PC-3 (cell line): ENCODE measurements around the gene CES2. TPM values are rescaled to one million over a fixed set of nuclear protein-coding genes. Genes with fewer than 3 reads are reported as not detected.

Source experiments
- ATAC-seq: fragments of 200-7000 bp; cut with Tn5 transposase; 2 replicates; pipeline ENCODE4 v1.9.1; 2020; ENCODE audit warnings: mild to moderate bottlenecking, moderate library complexity
- BruUV-seq: library from RNA; stranded (reverse); fragments of 400-500 nt; replicated peaks from 2 replicates; lab custom pipeline; 2021; lab: Mats Ljungman, UMichigan
- CTCF ChIA-PET: fragments of 300-600 bp; sonication (Branson Sonifier 250); formaldehyde crosslinking; loops from one replicate; lab custom pipeline; 2022; ENCODE audit warnings: antibody characterized with exemption; lab: Charles Lee
- POLR2A ChIA-PET: fragments of 300-600 bp; sonication (Branson Sonifier 250); formaldehyde crosslinking; loops from one replicate; lab custom pipeline; 2022; ENCODE audit warnings: antibody characterized with exemption; ENCODE audit not compliant: unreplicated experiment; lab: Charles Lee
- DNase-seq: peaks from one replicate; pipeline ENCODE4 v3.0.0-alpha.2; 2015
- H2AFZ ChIP-seq: fragments of 300-600 bp; sonication (generic); 2 replicates; pipeline ENCODE4 v1.6.0; 2016; ENCODE audit warnings: antibody characterized with exemption, low read length
- H3F3A ChIP-seq: fragments of 300-600 bp; sonication (generic); one replicate; pipeline ENCODE4 v1.6.0; 2017; ENCODE audit warnings: antibody characterized with exemption, low read length, control low read depth, mild to moderate bottlenecking; ENCODE audit not compliant: unreplicated experiment
- H3K27ac ChIP-seq: fragments of 300-600 bp; sonication (generic); 2 replicates; pipeline ENCODE4 v1.5.1; 2016; ENCODE audit warnings: mild to moderate bottlenecking, low read length
- H3K27me3 ChIP-seq: fragments of 300-600 bp; sonication (generic); 2 replicates; pipeline ENCODE4 v1.6.1; 2016; ENCODE audit warnings: low read length, mixed read lengths
- H3K36me3 ChIP-seq: fragments of 300-600 bp; sonication (generic); 2 replicates; pipeline ENCODE4 v1.6.1; 2016; ENCODE audit warnings: low read depth, mixed run types, low read length, mixed read lengths
- H3K4me1 ChIP-seq: fragments of 300-600 bp; sonication (generic); 2 replicates; pipeline ENCODE4 v1.5.1; 2016; ENCODE audit warnings: low read length; ENCODE audit not compliant: insufficient read depth
- H3K4me2 ChIP-seq: fragments of 300-600 bp; sonication (generic); 2 replicates; pipeline ENCODE4 v1.6.0; 2016; ENCODE audit warnings: low read length
- H3K4me3 ChIP-seq: fragments of 300-600 bp; sonication (generic); 2 replicates; pipeline ENCODE4 v1.5.1; 2016; ENCODE audit warnings: mild to moderate bottlenecking, low read length, mixed read lengths
- H3K79me2 ChIP-seq: fragments of 300-600 bp; sonication (generic); 2 replicates; pipeline ENCODE4 v1.6.1; 2017; ENCODE audit warnings: low read length, mixed read lengths
- H3K9ac ChIP-seq: fragments of 300-600 bp; sonication (generic); 2 replicates; pipeline ENCODE4 v1.6.0; 2016; ENCODE audit warnings: mild to moderate bottlenecking, low read length
- H3K9me2 ChIP-seq: fragments of 300-600 bp; sonication (generic); replicated peaks from 2 replicates; pipeline ENCODE4 v1.6.1; 2016; ENCODE audit warnings: mixed run types, low read length, mixed read lengths
- H3K9me3 ChIP-seq: fragments of 300-600 bp; sonication (generic); 2 replicates; pipeline ENCODE4 v1.6.1; 2016; ENCODE audit warnings: low read length, mixed read lengths
- H4K20me1 ChIP-seq: fragments of 300-600 bp; sonication (generic); 2 replicates; pipeline ENCODE4 v1.6.1; 2016; ENCODE audit warnings: low read length, mixed read lengths
- CTCF ChIP-seq: fragments of 300-600 bp; sonication (generic); conservative IDR thresholded peaks from 2 replicates; pipeline ENCODE4 v1.5.1; 2017; ENCODE audit warnings: antibody characterized with exemption, low read depth, mild to moderate bottlenecking, low read length
- EZH2 ChIP-seq: fragments of 300-600 bp; sonication (generic); IDR thresholded peaks from one replicate; pipeline ENCODE4 v1.6.1; 2017; ENCODE audit warnings: antibody characterized with exemption, mild to moderate bottlenecking, low read length; ENCODE audit not compliant: unreplicated experiment
- EZH2phosphoT487 ChIP-seq: fragments of 300-600 bp; sonication (generic); IDR thresholded peaks from 2 replicates; pipeline ENCODE4 v1.6.1; 2018; ENCODE audit warnings: mild to moderate bottlenecking, antibody characterized with exemption, low read length, borderline replicate concordance
- intact Hi-C: fragments of 100-400 bp; cut with micrococcal nuclease; formaldehyde crosslinking; loops from 2 replicates; pipeline ENCODE4 v1.9.0; 2023
- total RNA-seq: library from RNA; depleted of rRNA; stranded (reverse); fragments of >200 nt; gene quantifications from 2 replicates; pipeline ENCODE4 v1.2.3, GENCODE V29; 2014

The CES2 gene
- total RNA-seq, 1 experiment from 2014 or later: 15.8 TPM

- no peak for ATAC-seq
- Histone ChIP-seq H2AFZ (no peak overlapping the region), H4K20me1 (no peaks in the 10 kb centered on the region), H3K36me3 (no peaks in the 10 kb centered on the region), H3K4me3 (no peak overlapping the region), H3K9me3 (no peaks in the 10 kb centered on the region), H3K79me2 (no peaks in the 10 kb centered on the region), H3K27ac (no peak overlapping the region), H3K9me2 (no peaks in the 10 kb centered on the region), H3K9ac (no peak overlapping the region), H3K4me2 (no peak overlapping the region), H3K4me1 (peaks cover 4% of the 10 kb centered on the region; the same call in 1 of the 2 replicates), H3K27me3 (no peaks in the 10 kb centered on the region), H3F3A (no peaks in the 10 kb centered on the region)
- no TSS peak for BruUV-seq
- TF ChIP-seq CTCF: no peak
- no peak for TF ChIP-seq EZH2phosphoT487
- no peak for TF ChIP-seq EZH2
- no peak for DNase-seq
- ChIA-PET CTCF (interaction anchor here (0.7 kb wide), 1 partner anchor 10 kb away, joined by 3 read pairs; the partner anchor contains the start of gene CES3), POLR2A (no interaction called here)
- intact Hi-C loops: loop anchor here (5.0 kb wide), 1 partner anchor 206 kb away; the partner anchor contains the start of genes FBXL8 and TRADD
Measured at GRCh38 chr16:66950971-66951790, 15.9 kb downstream of the CES2 start.

- Histone ChIP-seq H3K36me3 (no peaks in the 10 kb centered on the region), H3F3A (no peaks in the 10 kb centered on the region), H3K27me3 (no peaks in the 10 kb centered on the region), H3K4me1 (peaks cover under 1% of the 10 kb centered on the region; the same call in 1 of the 2 replicates), H3K4me3 (no peak overlapping the region), H3K27ac (no peak overlapping the region), H3K79me2 (no peaks in the 10 kb centered on the region), H3K9me3 (no peaks in the 10 kb centered on the region), H3K9me2 (no peaks in the 10 kb centered on the region), H3K9ac (no peak overlapping the region), H4K20me1 (no peaks in the 10 kb centered on the region), H3K4me2 (no peak overlapping the region), H2AFZ (no peak overlapping the region)
- ChIA-PET POLR2A (no interaction called here), CTCF (interaction anchor here (0.6 kb wide), 1 partner anchor 528 kb away, joined by 4 read pairs; no protein-coding TSS in a partner anchor)
- no peak for ATAC-seq
- TF ChIP-seq EZH2: no peak
- no peak for TF ChIP-seq CTCF
- no peak for TF ChIP-seq EZH2phosphoT487
- DNase-seq: no peak
- BruUV-seq: no TSS peak
- intact Hi-C loops: loop anchor here (5.0 kb wide), 1 partner anchor 205 kb away; the partner anchor contains the start of genes FBXL8 and TRADD
Measured at GRCh38 chr16:66952430-66953110, 17.3 kb downstream of the CES2 start.
